Fibroblast of mammary gland (primary cell): Measurements from ENCODE around the gene CD4.

Experiments
- DNase-seq: peaks from one replicate; pipeline ENCODE4 v3.0.0-alpha.2; 2010; ENCODE audit warnings: low read depth
- H3K4me3 ChIP-seq: 2 replicates; pipeline ENCODE4 v1.5.1; 2011; ENCODE audit warnings: low read depth, mild to moderate bottlenecking, low read length, moderate library complexity; ENCODE audit not compliant: control insufficient read depth
- TF ChIP-seq, protein P1 (sequence below): conservative IDR thresholded peaks from 2 replicates; pipeline ENCODE4 v1.5.1; 2011; ENCODE audit warnings: low read depth, low read length, inconsistent platforms; ENCODE audit not compliant: control insufficient read depth, insufficient read depth

Gene CD4

DNA sequence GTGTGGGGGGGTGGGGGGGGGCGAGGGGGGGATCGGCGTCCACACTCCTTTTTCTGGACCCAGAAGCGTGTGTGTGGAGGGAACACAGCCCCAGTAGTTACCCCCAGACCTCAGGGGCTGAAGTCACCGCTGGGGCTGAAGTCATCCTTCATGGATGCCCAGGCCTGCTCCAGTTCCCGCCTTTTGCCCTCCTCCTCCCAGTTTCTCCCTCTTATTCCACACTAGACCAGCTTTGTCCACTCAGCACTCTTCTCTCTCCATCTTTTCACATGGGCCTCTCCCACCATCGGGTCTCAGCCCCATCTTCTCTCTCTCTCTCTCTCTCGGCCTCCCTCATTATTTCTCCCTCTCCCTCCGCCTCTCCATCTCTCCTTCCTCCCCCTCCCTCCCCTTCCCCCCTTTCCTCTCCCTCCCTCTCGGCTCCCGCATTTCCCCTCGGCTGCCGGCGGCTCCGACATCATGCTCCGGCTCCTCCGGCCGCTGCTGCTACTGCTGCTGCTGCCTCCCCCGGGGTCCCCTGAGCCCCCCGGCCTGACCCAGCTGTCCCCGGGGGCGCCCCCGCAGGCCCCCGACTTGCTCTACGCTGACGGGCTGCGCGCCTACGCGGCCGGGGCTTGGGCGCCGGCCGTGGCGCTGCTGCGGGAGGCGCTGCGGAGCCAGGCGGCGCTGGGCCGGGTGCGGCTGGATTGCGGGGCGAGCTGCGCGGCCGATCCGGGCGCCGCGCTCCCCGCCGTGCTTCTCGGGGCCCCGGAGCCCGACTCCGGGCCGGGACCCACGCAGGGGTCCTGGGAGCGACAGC, 38.9 kb downstream of the CD4 start, which contains the start of gene P3H3:
P3H3 (plus strand) TSS at position 426 of the 799 bp plus-strand sequence; CDS start at position 460, 34 bp downstream.
- peak; percentile 63 for DNase-seq
- peak within 1 kb of the TSS; percentile 90 for H3K4me3 ChIP-seq
- TF ChIP-seq, protein P1, sequence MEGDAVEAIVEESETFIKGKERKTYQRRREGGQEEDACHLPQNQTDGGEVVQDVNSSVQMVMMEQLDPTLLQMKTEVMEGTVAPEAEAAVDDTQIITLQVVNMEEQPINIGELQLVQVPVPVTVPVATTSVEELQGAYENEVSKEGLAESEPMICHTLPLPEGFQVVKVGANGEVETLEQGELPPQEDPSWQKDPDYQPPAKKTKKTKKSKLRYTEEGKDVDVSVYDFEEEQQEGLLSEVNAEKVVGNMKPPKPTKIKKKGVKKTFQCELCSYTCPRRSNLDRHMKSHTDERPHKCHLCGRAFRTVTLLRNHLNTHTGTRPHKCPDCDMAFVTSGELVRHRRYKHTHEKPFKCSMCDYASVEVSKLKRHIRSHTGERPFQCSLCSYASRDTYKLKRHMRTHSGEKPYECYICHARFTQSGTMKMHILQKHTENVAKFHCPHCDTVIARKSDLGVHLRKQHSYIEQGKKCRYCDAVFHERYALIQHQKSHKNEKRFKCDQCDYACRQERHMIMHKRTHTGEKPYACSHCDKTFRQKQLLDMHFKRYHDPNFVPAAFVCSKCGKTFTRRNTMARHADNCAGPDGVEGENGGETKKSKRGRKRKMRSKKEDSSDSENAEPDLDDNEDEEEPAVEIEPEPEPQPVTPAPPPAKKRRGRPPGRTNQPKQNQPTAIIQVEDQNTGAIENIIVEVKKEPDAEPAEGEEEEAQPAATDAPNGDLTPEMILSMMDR: no peak

DNA sequence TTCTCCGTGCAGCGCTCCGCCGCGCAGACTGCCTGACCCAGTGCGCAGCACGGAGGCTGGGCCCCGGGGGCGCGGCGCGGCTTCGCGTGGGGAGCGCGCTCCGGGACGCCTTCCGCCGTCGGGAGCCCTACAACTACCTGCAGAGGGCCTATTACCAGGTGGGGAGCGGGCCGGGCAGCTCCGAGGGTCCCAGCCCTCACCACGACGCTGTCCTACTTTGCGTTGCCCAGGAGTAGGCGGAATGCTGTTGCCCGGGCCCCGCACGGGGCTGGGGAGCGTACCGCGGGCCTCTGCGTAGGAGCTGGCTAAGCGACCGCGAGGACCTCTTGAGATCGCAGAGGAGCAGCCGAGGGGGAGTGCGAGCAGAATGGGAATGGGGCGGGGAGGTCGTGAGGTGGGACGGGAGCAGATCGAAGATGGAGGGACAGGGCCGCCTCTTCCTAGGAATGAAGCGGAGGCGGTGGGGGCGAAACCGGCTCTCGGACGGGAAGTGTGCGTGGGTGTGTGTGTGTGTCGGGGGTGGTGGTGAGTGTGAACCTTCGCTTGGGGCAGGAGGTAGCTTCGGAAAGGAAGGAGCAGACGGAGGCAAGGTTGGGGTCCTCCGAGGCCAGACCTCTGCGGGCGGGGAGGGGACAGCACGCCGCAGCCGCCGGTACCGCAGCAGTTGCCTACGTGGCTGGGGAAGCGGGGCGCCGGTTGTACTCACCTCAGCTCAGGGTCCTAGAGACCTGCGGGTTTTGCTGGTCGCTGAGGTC, 39.6 kb downstream of the CD4 start:
- TF ChIP-seq, protein P1: no peak
- DNase-seq: peak; percentile 39
- peak overlapping the region; percentile 90 for H3K4me3 ChIP-seq

DNA sequence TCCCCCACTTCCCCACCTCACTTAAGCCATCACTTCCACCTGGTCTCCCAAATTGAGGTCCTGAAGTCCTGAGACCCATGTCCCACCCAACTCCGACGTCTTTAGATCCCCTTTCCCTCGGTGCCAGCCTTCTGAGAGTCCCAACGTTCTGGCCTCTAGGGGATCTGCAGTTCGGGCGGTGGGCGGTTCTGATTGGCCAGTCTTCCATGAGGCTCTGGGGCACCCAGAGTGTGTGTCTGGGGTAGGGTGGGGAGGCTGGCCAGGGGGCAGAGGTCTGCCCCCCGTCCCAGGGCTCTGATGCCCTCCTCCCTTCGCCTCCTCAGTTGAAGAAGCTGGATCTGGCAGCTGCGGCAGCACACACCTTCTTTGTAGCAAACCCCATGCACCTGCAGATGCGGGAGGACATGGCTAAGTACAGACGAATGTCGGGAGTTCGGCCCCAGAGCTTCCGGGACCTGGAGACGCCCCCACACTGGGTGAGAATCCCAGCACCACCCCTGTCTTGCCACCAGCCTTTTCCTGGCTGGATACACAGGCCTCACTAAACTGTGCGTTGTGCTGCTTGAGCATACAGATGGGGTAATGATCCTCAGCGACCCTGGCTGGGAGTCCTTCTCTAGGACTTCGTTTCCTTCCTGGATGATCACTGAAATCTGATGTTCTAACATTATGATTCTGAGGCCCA, 40.4 kb downstream of the CD4 start:
- H3K4me3 ChIP-seq: peak overlapping the region; percentile 90
- DNase-seq: peak; percentile 21

DNA sequence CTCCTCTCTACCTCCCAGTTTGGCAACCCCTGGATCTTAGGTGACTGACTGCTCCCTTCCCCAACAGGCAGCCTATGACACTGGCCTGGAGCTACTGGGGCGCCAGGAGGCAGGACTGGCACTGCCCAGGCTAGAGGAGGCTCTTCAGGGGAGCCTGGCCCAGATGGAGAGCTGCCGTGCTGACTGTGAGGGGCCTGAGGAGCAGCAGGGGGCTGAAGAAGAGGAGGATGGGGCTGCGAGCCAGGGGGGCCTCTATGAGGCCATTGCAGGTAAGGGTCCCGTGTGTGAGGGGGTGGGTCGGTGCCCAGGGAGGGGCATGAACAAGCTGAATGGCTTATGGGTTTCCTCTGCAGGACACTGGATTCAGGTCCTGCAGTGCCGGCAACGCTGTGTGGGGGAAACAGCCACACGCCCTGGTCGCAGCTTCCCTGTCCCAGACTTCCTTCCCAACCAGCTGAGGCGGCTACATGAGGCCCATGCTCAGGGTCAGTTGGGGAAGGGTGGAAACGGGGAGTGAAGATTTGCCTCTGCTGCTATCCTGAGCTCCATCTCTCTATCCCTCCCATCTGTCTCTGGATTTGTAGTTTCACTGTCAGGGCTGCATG, 41.1 kb downstream of the CD4 start:
- H3K4me3 ChIP-seq: peak overlapping the region; percentile 90
- DNase-seq: no peak
- TF ChIP-seq, protein P1: no peak

More for the DNA sequence above, 40.4 kb downstream of the CD4 start:
- TF ChIP-seq, protein P1: peak; percentile 12

DNA sequence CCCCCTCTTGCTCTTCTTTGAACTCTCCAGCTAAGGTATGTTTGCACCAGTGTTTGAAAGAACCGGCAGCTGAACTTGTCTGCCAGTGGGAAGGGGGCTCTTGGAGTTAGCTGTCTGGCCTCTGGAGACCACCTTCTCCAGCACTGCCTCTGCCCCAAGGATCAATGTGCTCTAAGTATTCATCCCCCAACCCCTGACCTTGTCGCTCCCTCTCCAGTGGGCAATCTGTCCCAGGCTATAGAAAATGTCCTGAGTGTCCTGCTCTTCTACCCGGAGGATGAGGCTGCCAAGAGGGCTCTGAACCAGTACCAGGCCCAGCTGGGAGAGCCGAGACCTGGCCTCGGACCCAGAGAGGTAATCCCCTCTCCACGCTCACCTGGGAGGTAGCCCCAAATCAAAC, 41.7 kb downstream of the CD4 start:
- no peak for DNase-seq
- TF ChIP-seq, protein P1: no peak

DNA sequence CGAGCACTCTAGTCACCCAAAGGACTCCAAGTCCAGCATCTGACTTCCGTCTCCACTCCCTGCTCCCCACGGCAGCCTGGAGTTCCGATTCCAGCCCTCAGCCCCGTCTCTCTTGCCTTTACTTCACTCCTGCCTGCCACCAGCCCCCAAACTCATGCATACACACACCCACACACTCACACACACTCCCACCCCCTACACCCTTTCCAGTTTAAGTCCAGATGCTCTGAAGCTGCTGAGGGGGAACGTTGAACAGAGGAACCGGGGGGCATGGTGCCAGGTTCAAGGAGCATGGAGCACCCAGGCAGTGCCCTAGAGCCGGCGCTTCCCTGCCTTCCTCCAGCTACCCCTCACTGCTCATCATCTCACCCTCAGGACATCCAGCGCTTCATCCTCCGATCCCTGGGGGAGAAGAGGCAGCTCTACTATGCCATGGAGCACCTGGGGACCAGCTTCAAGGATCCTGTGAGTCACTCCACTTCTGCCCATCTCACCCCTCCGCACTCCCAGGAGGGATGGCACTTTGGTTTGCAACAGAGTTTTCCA, 42.2 kb downstream of the CD4 start:
- no peak for DNase-seq
- no peak overlapping the region for H3K4me3 ChIP-seq
- TF ChIP-seq, protein P1: no peak

More for the DNA sequence above, 41.7 kb downstream of the CD4 start:
- H3K4me3 ChIP-seq: no peak overlapping the region
